KMS-11 (cell line): ENCODE results near the gene PDAP1.
"Not testable (repeated sequence)": the region's sequence is repeated elsewhere in the genome, so short reads cannot be mapped to it uniquely, and the experiment has no call there.

Experiments
- H2AFZ ChIP-seq: fragments of 200-600 bp; sonication (generic); 2 replicates; pipeline ENCODE4 v1.6.1; 2016; ENCODE audit warnings: antibody characterized with exemption, mixed run types, low read depth
- H3K27ac ChIP-seq: fragments of 200-600 bp; sonication (generic); 2 replicates; pipeline ENCODE4 v1.6.1; 2016; ENCODE audit warnings: mild to moderate bottlenecking, mixed run types
- H3K27me3 ChIP-seq: fragments of 200-600 bp; sonication (generic); 2 replicates; pipeline ENCODE4 v1.6.1; 2017; ENCODE audit warnings: mild to moderate bottlenecking, low read depth, mixed run types, moderate library complexity; ENCODE audit not compliant: insufficient read depth
- H3K36me3 ChIP-seq: fragments of 200-600 bp; sonication (generic); 2 replicates; pipeline ENCODE4 v1.6.1; 2017; ENCODE audit warnings: mild to moderate bottlenecking, mixed run types; ENCODE audit not compliant: insufficient read depth
- H3K4me1 ChIP-seq: fragments of 200-600 bp; sonication (generic); 2 replicates; pipeline ENCODE4 v1.6.1; 2016; ENCODE audit warnings: mild to moderate bottlenecking, low read depth, mixed run types; ENCODE audit not compliant: poor library complexity, severe bottlenecking
- H3K4me2 ChIP-seq: fragments of 200-600 bp; sonication (generic); 2 replicates; pipeline ENCODE4 v1.7.0; 2016; ENCODE audit warnings: mild to moderate bottlenecking, mixed run types
- H3K4me3 ChIP-seq: fragments of 200-600 bp; sonication (generic); IDR thresholded peaks from 2 replicates; pipeline ENCODE4 v1.6.1; 2017; ENCODE audit warnings: low read depth, low read length, mixed read lengths; ENCODE audit not compliant: insufficient read depth
- H3K79me2 ChIP-seq: fragments of 200-600 bp; sonication (generic); 2 replicates; pipeline ENCODE4 v1.6.1; 2016; ENCODE audit warnings: low read depth, mixed run types; ENCODE audit not compliant: insufficient read depth
- H3K9ac ChIP-seq: fragments of 200-600 bp; sonication (generic); 2 replicates; pipeline ENCODE4 v1.6.1; 2016; ENCODE audit warnings: mild to moderate bottlenecking, mixed run types
- H4K20me1 ChIP-seq: fragments of 200-600 bp; sonication (generic); 2 replicates; pipeline ENCODE4 v1.6.1; 2016; ENCODE audit warnings: mild to moderate bottlenecking, mixed run types; ENCODE audit not compliant: insufficient read depth
- TF ChIP-seq, protein P1 (sequence below): fragments of 200-600 bp; sonication (generic); conservative IDR thresholded peaks from 2 replicates; pipeline ENCODE4 v1.6.1; 2017; ENCODE audit warnings: low read depth, mild to moderate bottlenecking, antibody characterized with exemption, low read length, moderate library complexity, mixed read lengths

The PDAP1 gene

DNA sequence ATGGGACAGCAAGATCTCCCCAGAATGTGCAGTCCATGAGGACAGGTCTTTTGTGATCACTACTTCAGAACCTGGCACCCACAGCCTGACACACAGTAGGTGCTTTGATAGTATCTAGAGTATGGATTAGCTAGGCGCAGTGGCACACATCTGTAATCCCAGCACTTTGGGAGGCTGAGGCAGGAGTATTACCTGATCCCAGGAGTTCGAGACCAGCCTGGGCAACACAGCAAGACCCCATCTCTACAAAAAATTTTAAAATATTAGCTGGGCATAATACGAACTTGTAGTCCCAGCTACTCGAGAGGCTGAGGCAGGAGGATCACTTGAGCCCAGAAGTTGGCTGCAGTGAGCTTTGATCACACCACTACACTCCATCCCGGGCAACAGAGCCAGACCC is 56.1 kb downstream of the PDAP1 start:
- no peak overlapping the region for H3K27ac ChIP-seq
- TF ChIP-seq, protein P1, sequence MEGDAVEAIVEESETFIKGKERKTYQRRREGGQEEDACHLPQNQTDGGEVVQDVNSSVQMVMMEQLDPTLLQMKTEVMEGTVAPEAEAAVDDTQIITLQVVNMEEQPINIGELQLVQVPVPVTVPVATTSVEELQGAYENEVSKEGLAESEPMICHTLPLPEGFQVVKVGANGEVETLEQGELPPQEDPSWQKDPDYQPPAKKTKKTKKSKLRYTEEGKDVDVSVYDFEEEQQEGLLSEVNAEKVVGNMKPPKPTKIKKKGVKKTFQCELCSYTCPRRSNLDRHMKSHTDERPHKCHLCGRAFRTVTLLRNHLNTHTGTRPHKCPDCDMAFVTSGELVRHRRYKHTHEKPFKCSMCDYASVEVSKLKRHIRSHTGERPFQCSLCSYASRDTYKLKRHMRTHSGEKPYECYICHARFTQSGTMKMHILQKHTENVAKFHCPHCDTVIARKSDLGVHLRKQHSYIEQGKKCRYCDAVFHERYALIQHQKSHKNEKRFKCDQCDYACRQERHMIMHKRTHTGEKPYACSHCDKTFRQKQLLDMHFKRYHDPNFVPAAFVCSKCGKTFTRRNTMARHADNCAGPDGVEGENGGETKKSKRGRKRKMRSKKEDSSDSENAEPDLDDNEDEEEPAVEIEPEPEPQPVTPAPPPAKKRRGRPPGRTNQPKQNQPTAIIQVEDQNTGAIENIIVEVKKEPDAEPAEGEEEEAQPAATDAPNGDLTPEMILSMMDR: no peak
- no peaks in the 10 kb centered on the region for H3K79me2 ChIP-seq
- no peaks in the 10 kb centered on the region for H3K27me3 ChIP-seq
- H2AFZ ChIP-seq: no peak overlapping the region
- peaks cover 9% of the 10 kb centered on the region; the same call in 1 of the 2 replicates for H3K36me3 ChIP-seq
- no peak overlapping the region for H3K9ac ChIP-seq
- H3K4me1 ChIP-seq: no peaks in the 10 kb centered on the region
- H3K4me3 ChIP-seq: no peak overlapping the region
- no peak overlapping the region for H3K4me2 ChIP-seq
- no peaks in the 10 kb centered on the region for H4K20me1 ChIP-seq

DNA sequence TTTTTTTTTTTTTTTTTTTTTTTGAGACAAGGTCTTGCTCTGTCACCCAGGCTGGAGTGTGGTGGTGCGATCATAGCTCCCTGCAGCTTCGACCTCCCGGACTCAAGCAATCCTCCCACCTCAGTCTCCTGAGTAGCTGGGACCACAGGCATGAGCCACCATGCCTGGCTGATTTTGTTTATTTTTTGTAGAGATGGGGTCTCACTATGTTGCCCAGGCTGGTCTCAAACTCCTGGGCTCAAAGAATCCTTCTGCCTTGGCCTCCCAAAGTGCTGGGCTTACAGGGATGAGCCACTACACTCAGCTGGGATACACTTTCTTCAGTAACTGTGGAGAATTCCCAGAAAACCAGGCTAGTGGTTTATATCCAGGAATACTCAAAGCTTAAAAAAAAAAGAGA is 57.8 kb downstream of the PDAP1 start:
- H3K4me3 ChIP-seq, H4K20me1 ChIP-seq, H3K27me3 ChIP-seq, H3K9ac ChIP-seq, H3K4me2 ChIP-seq, H3K27ac ChIP-seq, H3K36me3 ChIP-seq, H3K79me2 ChIP-seq, H3K4me1 ChIP-seq, H2AFZ ChIP-seq: not testable (repeated sequence)
